NCI-H524 treated with DMSO at 0.1 percent for 48 hours (cell line): ENCODE results near the gene COL4A1.
A peak's percentile ranks its signal among the peaks of the same experiment; 100 is the strongest.

ENCODE experiments used
- DNase-seq: peaks from one replicate; lab custom pipeline; 2025; lab: John Stamatoyannopoulos, UW

Gene COL4A1

DNA sequence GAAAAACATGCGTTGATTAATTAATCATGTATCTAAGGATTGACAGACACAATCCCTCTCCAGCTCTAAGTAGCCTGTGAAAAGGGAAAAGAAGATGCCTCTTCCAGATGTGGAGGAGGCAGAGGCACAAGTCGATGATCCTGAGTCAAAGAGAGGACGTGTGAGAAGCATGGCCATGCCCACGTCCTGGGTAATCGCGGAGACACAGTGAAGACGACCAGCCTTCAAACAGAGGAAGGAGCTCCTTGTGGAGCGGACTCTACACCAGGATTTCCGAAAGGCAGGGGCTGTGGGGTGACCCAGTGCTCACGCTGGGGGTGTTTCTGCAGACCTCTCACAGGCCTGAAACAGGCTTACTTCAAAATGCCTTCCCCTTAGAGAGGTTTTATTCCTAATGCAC lies 70.5 kb downstream of the COL4A1 start:
- DNase-seq, result no peak

DNA sequence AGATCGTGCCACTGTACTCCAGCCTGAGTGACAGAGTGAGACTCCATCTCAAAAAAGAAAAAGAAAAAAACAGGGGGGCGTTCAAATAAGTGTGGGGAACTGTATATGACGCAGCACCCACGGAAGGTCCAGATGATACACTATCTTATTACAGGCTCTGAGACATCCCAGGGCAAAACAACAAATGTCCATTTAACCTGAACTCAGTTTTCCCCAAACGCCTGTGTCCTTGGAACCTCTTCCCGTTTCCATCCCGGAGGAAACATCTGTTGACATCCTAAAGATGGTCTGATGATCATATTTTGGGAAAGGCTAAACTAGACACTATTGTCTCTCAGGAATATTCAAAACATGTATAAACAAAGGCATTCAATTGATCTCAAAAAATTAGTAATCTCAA lies 72.4 kb downstream of the COL4A1 start:
- DNase-seq, result no peak

DNA sequence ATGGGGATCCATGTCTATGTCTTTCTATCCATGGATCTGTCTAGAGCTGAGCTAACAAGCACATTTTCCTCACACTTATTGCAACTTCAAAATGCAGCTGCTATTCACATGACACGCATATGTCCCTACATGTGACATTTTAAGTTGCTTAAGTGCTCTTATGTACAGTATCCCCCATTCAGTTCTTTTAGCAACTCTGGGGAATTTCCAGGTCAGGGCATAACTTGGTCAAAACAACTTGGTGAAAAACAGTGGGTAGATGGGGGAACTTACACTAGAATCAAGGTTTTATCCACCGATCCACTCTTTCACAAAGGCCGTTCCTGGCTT lies 73.0 kb downstream of the COL4A1 start:
- no peak for DNase-seq

DNA sequence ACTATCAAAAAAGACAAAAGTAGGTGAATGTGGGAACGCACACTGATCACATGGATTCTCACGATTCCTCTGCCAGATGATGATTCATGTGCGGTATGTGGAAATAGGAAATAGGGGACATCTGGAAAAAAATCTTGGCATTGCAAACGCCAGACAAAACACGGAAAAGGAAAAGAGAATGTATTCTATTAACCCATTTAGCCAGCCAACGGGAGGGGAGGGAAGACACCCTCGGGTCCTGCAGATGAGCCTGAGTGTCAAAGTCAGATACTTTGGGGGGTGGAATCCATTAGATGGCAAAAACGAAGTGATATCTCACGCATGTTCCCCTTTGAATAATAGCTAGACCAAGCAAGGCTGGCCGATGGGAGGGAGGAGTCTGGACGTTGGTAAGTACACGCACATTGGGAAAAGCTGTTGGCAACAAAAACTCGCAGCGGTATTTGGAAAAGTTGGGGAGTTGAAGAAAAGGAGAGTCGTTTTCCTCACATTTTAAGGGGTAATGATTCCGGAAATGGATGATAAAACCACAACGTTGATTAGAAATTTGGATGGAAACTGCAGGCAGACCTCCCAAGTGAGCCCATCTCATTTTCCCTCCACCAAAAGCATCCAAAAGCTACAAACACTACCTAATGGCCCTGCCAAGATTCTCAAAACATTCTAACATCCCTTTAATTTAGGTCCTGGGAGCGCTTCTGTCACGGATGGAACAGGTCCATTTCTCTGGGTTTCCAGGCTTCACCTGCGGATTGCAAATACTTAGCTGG lies 73.6 kb downstream of the COL4A1 start:
- DNase-seq, result no peak

DNA sequence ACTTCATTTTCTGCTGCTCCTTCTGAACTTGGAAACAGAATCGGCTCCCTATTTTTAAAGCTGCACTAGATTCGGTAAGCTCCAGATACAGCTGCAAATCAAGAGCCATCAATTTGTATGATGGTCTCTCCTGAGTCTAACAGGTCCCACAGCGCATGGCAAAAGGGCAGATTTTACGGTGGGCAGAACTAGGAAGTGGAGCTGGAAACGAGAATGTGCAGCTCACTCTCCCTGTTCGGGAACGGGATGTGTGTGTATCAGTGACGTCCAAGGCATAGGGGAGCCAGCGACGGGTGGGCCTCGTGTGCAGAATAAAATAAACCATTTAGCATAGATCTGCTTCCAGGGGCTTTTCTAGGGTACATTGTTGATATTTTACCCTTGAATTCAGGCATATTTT lies 74.2 kb downstream of the COL4A1 start:
- DNase-seq, result no peak

DNA sequence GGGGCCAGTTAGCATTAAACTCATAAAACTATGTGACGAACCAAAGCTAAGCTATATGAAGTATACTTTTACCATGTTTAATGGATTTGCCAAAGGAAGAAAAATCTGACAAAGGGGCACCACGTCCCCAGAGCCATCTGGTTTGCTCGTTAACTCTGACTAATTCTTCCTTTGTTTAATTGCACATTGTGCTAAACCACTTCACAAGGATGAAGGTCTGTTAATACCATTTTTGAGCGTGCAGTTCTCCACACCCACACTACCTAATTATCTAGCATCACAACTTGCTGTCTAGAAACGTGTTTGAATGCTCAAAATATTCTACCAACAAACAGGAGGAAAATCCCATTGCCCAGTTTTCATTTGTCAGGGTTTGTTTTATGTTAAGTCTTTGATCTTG lies 74.8 kb downstream of the COL4A1 start:
- peak; percentile 67 for DNase-seq

DNA sequence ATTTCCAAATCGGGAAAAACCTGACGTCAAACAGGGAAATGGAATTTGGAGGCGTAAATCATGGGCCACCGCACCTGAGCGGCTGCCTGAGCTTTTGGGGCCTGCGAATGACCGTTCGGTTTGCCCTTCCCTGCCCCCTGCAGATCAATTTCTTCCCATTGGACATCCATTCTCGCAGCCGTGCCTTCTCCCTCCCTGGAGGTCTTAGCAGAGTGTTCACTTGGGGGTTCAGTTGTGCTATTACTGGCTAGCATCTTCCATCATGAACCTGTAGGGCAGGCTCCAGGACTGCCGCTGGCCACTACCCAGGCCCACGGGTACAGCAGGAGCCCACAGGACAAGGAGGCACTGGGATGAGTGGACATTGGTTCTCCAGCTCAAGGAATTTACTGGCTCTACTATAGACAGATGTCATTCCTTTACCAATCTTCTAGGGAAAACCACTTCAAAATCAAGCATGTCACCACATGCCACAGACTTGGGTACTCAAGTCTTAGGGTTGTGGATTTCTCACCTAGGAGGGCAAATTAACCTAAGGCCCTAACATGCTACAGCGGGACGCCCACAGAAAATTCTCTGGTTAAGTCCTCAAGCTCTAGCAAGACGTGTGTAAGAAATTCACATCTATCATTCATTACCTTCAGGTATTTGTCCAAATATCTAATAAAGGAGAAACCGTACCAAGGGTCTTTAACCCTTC lies 75.5 kb downstream of the COL4A1 start:
- DNase-seq, result no peak

DNA sequence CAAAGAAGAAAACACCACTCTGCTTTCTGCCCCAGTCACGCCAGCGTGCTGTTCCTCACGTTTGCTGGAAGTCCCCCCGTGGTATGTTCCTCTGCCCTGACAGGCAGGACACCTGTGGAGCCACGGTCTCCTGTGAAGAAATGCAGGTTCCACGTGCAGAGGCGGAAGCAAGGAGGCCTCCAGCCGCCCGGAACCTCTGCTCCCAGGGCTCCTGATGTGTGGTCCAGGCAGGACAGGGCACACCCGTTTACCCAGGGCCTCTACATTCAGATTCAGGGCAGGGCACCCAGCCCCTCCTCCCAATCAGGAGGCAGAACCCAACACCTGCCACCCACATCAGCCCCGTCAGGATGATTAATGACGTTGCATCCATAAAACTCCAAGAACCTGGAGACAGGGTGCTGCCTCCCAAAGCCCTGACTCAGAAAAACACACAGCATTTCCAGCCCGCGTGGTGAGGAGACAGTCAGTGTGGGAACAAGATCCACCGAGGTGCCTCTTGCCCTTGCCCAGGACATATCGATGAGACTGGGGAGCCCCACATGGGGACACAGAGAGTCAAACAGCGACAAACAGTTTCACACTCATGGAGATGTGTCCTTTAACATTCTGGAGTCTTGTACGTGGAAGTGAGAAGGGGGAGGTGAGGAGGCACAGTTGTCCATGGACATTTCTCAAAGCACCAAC lies 76.2 kb downstream of the COL4A1 start:
- DNase-seq, result no peak

DNA sequence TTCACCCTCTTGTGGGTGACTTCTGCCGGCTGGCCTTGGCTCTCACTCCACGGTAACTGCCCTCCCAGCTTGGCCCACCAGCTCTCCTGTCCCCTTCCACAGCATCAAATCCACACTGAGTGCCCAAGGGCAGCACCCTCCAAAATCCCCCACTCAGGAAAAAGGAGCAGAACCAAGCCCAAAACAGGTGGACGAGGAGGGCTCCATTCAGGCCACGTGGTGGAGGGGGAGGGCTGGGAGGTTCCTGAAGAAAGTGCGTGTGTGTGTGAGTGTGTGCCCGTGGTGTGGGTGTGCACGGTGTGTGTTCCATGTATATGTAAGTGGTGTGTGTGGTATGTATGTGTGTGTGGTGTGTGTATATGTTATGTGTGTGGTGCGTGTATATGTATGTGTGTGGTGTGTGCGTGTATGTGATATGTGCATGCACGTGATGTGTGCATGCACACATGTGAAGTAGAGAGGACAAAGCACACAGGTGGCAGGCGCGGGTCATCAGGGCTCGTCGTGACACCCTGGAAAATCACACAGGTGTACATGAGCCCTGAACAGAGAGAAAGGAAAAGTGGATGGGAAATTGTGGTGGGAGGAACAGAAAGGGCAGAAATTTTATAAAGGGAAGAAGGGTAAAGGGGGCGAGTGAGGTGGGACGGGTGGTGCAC lies 76.9 kb downstream of the COL4A1 start:
- no peak for DNase-seq

DNA sequence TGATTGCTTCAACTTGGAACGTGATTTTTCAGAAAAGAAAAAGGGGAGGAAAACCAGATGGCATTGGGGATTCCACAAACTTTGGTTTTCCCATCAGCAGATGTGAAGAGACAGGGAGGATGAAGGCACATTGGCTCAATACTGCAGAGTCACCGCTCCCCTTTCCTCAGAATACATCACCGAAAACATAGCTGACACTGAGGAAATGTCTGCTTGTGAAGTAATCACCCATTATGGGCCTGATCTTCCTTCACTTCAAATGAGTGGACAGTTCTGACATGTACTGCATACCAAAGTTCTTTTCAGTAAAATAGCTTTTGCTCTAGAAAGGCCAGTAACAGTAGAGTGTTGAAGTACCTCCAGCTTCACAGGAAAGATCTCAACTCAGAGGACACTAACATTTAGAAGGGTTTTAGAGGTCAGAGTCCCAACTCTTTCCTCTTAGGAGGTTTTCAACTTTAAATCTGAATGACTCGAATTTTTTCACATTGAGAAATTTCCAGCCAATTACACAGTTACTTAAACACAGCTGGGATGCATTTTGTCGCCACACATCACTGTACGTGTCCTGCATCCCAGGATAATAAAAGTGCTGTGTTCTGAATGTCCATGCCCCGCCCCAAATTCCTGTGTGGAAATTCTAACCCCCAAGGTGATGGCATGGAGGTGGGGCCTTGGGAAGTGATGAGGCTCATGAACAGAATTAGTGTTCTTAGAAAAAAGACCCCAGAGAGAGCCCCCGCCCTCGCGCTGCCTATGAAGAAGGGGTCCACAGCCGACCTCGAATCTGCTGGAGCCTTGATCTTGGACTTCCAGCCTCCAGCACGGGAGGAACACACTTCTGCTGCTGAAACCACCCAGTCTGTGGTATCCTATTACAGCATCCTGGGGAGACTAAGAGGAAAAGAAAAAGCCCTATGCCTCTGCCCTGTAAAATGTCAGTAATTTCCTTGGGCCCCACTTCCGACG lies 77.7 kb downstream of the COL4A1 start:
- no peak for DNase-seq

DNA sequence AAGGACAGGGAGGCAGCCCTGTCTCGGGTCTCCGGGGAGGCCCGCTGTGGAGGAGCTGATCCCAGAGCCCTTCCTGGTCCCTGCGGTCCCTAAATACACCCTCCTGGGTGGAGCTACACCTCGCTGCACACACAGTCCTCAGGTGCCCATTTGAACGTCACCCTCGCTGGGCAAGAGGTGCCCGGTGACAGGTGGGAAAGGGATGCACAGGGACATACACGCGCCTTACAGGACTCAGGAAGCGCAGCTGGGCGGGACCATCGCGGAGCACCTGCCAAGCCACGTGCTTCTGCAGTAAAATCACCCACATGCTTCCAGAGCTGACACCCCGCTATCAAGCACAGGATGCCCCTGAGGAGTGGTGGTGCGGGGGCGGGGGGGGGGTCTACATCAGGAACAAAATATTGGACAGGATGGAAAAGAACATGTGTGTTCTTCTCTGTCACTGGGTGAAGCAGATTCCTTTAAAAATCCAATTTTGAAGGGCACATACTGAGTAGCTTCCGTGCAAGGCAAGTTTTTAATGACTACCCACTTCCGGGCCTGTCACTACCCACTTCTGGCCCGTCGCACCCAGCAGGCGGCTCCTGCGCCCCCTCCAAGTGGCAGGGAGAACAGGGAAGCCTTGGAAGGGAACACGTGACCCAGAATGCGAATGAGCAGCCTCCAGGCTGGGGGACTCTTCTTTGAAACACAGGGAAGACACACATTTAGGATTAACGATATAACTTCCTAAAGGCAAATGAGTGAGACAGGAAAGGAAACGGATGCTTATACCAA lies 78.9 kb downstream of the COL4A1 start:
- DNase-seq, result no peak

DNA sequence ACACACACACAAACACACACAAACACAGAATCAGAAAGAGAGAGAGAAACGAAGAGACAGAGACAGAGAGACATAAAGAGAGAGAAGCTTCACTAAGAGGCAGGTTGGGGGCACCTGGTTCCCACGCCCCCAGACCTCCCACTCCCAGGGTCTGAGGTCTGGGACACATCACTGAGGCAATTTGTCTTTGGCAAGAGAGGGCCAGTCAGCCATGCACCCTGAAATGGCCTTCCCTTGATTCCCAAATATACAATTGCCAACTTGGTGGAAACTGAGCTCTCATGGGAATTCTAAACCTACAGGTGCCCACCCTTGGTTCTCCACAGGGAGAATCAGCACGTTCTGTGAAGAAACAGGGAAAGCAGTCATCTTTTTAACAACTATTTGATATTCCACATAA lies 79.5 kb downstream of the COL4A1 start:
- no peak for DNase-seq

DNA sequence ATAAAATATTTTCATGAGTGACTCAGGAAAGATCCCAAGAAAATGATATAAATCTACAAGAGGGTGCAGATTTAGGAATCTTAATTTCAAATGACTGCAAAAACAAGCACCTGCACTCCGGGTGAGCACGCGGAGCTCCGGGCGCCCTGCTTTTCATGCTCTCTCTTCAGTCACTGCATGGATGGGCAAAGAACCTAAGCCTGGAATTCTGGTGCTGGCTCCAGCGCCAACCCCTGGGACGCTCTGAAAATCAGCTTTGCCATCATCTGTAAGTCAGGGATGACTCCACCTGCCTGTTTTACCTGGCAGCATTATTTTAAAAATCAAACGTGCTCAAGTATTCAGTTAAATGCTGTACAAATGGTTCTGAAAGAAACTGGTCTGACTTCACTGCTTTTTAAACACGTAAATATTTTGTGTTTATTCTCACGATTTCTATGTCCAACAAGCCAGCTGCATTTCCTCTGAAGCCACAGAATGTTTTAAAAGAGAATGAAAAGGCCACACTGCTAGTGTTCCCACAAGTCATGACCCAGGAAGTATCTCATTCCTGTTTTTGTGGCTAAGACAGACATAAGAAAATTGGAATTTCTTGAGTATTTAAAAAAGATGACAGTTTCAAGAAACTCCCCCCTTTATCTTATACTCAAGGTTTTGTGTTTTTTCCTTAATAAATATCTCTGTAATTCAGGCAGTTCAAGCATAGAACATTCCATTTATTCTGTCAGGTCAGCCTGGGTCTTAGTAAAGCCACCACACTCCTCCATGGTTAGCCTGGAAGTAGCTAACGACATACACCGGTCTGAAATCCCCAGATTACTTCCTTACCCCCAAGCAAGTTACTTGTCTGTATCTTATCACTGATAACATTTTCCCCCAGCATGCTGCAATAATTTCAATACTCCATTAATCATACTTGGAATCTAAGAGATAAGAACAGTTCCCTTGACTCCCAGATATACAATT lies 81.1 kb downstream of the COL4A1 start:
- DNase-seq, result no peak

DNA sequence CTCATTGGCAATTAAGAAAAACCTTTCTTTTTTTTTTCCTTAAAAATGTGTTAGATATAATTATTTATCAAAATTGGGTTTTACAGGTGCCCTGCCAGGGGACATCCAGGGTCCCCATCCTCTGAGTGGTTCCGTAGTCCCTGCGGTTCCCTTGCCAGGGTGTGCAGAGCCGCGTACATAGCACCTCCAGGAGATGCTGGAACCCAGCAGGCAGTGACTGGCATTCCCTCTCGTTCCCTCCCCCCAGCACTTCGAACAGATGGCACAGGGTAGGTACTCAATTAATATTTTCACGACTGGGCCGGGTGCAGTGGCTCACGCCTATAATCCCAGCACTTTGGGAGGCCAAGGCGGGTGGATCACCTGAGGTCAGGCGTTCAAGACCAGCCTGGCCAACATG lies 82.0 kb downstream of the COL4A1 start:
- no peak for DNase-seq

DNA sequence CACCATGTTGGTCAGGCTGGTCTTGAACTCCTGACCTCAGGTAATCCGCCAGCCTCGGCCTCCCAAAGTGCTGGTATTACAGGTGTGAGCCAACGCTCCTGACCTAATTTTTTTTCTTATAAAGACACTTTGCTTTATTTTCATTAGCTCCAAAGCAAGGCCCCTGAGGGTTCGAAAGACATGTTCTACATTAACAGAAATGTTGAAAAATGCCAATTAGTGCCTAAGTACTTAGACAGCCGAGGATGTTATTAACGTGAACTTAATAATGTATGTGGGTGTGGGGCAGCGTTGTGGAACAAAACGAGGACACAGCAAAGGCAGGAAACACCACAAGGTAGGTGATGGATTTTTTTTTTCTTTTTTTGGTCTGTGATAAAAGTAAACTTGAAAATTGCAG lies 82.4 kb downstream of the COL4A1 start:
- DNase-seq, result no peak

DNA sequence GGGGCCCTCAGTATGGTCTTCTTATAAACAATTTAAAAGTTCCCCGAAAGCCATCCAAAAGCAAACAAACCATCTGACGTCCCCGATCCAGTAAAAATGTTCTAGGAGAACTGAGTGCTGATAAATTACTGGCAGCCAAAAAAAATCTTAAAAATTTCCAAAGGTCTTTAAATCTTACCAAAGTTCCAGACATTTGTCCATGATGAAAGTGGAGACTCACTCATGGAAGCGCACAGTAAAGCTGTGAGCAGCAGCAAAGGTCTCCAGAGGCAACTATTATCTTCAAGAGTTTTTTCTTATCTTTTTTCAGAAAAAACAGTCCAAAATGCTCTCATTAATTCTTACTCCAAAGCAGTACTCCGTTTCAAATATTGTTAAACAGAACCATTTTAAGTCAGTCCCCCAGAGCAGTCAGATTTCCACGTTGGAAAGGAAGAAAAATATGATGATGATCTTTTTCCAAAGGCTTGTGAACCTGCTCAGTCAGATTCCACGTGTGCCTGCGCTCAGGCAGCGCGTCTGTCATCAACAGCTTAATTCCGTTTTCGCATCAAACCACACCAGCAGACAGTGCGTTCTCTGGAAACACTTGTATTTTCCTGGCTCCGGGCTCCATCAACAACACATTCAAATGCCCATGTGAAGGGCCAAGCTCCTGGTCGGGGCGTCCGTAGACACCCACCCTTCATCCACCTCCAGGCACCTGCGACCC lies 85.4 kb downstream of the COL4A1 start:
- no peak for DNase-seq

DNA sequence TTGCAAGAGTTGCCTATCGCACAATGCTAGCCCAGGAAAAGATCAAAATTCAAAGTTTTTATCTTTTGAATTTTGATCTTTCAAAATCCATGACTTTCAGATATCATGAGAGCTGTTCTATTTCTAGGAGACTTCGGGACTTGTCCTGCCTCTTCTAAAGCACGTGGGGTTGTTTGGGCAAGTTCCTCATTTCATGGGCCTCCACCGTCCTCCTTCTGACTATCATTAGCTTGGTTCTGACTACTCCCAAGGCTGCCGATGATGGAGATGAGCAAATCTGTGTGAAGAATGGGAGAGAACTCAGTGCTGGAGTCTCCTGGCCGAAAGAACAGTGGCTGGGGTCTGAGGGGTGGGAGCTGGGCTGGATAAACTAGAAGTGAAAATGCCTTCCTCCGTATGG lies 86.5 kb downstream of the COL4A1 start:
- DNase-seq, result no peak

DNA sequence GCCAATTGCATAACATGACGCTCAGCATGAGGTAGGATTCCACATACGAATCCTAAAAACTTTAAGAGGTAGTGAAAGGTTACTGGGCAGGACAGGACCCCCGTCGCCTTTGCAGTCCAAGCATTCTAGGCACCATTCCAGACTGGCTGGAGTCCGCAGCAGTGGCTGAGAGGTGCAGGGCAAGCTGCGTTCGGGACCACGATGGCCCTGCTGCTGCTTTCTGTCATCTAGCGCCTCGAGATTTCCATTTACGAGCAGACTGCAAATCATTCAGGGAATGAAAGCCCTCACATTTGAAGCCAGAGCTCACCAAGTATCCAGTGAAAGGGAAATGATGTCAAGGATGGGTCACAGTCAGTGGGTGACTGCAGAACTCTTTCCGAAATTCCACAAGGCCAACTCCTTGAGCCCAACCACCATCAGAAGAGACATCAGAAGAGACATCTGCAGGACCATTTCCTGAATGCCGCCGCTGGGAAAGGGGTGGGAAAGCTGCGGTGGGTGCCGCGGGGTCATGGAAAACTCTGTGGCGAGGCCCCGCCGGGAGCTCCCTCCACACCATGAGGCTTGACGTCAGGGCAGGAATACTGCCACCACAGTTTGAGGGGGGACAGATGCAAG lies 88.3 kb downstream of the COL4A1 start:
- DNase-seq, result no peak

DNA sequence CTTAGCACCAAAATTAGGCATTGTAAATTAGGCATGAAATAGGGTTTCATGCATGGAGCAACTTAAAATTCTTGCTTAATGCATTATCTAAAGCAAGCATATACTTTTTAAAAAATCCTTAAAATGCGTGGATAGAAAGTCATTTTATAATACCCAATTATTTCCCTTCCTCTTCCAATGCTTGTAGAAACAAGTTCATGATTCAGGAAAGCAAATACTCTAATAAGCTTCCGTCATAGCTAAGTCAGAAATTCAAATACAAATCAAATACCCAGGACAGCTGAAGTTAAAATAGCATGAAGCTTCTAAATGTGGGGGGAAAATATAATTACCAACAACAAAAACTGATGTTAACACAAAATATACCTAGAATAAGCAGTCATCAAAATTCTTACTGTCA lies 89.1 kb downstream of the COL4A1 start:
- no peak for DNase-seq
